Activated CD4-positive, alpha-beta T cell treated with anti-CD3 and anti-CD28 coated beads for 24 hours (primary cell): ENCODE data around the gene STMN3.

Experiments used
- DNase-seq, 2 donors: peaks; one replicate each; pipeline ENCODE4 v3.0.0-alpha.2; 2020; ENCODE audit warnings: low read depth in 2 of 2

The STMN3 gene

GRCh38 chr20:63692436-63693082 is 39.3 kb upstream of the STMN3 start:
- no peak for DNase-seq

DNA sequence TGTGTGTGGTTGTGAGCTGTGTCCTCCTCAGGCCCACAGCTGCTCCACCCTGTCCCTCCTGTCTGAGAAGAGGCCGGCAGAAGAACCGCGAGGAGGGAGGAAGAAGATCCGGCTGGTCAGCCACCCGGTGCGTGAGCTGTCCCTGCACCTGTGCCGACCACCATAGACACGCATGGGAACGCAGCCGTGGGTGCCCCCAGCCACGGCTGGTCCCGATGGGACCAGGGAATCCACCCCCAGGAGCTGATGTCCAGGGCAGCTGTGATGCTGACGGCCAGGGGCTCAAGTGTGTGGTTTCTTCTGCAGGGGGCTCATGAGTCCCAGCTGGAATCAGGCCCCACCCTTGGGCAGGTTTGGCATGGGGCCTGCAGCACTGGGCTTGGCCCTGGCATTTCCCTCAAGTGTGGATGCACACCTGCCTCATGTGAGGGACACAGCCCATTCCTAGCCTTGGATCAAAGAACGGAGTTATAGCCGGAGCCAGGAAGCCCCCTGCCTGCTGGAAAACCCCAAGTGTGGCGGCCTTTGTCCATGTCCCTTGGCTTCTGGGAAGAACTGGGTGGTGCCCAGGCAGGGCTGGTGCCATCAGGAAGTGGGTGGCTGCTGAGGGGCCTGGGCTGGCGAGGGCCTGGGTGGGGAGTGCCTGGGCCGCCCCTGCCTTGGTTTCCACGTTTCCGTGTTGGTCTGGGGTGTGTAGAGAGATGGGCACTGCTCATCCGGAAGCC is 38.6 kb upstream of the STMN3 start:
- DNase-seq = no peak

- DNase-seq = no peak
Observed at GRCh38 chr20:63690898-63691710, 37.9 kb upstream of the STMN3 start.

DNA sequence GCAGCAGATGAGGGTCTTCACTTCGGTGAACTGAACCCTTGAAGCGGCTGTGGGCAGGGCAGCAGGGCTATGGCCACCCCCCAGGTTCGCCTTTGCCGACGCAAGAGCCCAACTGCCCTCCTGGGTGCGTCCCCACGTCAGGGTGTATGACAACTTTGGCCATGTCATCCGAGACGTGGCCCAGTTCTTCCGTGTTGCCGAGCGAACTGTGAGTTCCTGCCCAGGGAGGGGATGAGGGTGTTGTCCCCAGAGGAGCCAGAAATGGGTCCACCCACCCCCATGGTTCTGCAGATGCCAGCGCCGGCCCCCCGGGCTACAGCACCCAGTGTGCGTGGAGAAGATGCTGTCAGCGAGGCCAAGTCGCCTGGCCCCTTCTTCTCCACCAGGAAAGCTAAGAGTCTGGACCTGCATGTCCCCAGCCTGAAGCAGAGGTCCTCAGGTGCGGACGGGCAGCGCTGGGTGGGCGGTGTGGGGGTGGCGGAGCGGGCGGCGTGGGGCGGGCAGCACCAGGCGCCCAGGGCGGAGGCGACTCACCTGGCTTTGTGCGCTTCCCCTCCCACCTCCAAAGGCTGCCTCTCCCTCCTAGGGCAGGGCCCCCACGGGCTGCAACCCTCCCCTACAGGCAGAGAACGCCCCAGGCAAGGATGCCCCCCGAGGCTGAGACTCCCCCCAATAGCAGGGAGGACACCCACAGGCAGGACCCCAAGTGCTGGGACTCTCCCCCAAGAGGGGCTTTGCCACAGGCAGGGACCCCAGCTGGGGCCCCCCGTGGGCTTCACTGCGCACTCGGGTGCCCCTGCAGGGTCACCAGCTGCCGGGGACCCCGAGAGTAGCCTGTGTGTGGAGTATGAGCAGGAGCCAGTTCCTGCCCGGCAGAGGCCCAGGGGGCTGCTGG is 37.0 kb upstream of the STMN3 start:
- DNase-seq = no peak

- no peak for DNase-seq
Observed at GRCh38 chr20:63689046-63690002, 36.1 kb upstream of the STMN3 start.

DNA sequence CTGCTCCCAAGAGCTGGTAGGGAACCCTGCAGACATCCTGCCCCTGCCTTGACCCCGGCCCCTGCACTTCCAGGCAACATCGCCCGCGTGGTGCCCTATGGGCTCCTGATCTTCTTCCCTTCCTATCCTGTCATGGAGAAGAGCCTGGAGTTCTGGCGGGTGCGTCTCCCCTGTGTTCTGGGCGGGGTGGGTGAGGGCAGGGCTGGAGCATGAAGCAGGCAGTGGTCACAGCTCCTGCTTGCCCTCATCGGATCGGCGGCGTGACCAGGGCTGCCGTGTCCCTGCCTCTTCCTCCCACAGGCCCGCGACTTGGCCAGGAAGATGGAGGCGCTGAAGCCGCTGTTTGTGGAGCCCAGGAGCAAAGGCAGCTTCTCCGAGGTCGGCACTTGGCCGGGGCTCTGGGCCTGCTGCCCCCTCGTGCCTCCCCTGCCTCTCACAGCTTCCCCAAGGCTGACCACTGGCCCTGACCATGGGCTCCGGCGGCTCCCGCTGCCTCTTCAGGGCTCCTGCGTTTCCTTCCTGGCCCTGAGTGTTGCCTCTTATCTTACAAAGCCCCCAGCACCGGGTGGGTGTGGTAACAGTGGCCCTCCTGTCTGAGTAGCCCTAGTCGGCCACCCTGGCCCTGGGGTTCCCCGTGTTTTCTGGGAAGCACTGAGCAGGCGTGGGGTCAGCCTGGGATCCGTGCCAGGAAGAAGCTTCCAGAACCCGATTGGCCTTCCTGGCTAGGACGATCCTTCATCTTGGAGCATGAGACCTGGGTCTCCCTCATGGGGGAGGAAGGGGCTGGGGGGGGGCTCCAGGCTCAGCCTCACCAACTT is 35.2 kb upstream of the STMN3 start:
- no peak for DNase-seq

DNA sequence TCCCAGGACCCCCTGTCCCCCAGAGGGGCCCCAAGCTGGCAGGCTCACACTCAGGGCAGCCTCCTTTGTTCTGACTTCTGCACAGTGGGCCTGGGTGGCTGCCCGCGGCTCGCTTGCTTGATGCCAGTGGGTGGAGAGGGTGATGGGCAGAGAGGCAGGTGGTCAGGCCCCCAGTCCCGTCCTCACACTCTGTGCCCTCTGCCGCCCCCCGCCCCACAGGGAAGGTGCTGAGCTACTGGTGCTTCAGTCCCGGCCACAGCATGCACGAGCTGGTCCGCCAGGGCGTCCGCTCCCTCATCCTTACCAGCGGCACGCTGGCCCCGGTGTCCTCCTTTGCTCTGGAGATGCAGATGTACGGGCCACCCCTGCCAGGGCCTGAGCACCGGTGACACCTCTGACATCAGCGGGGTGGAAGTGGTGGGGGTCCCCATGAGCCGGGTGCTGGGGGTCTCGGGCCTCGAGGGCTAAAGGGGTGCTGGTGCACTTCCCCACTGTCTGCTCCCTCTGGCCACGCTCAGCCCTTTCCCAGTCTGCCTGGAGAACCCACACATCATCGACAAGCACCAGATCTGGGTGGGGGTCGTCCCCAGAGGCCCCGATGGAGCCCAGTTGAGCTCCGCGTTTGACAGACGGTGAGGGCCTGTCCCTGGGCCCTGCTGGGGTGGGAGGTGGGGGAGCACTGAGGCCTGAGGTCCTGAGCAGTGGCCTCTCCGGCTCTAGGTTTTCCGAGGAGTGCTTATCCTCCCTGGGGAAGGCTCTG is 34.4 kb upstream of the STMN3 start:
- DNase-seq = no peak

GRCh38 chr20:63686492-63687321 is 33.5 kb upstream of the STMN3 start:
- peak in 1 of 2 donors; percentile 41 for DNase-seq

DNA sequence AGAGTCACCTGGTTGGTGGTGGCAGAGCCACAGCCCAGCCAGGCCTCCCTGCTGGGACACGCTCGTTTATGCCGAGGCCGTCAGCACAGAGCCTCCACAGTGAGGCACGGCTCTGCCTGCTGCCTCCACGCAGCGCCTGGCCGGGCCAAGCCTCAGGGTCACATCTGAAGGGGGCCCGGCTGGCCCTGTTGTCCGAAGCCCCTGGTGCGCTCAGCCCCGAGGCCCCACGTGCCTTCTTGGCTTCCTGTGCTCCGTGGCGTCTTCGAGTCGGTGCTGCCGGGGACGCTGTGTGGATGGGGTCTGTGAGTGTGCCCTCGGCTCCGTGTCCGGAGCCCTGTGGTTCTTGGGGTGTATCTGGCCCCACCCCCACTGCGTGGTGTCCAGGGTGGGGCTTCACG is 32.9 kb upstream of the STMN3 start:
- DNase-seq = no peak

- no peak for DNase-seq
Observed at GRCh38 chr20:63685269-63686026, 32.2 kb upstream of the STMN3 start.

- DNase-seq = no peak
Observed at GRCh38 chr20:63682384-63683139, 29.3 kb upstream of the STMN3 start.

- no peak for DNase-seq
Observed at GRCh38 chr20:63681609-63682142, 28.5 kb upstream of the STMN3 start.

DNA sequence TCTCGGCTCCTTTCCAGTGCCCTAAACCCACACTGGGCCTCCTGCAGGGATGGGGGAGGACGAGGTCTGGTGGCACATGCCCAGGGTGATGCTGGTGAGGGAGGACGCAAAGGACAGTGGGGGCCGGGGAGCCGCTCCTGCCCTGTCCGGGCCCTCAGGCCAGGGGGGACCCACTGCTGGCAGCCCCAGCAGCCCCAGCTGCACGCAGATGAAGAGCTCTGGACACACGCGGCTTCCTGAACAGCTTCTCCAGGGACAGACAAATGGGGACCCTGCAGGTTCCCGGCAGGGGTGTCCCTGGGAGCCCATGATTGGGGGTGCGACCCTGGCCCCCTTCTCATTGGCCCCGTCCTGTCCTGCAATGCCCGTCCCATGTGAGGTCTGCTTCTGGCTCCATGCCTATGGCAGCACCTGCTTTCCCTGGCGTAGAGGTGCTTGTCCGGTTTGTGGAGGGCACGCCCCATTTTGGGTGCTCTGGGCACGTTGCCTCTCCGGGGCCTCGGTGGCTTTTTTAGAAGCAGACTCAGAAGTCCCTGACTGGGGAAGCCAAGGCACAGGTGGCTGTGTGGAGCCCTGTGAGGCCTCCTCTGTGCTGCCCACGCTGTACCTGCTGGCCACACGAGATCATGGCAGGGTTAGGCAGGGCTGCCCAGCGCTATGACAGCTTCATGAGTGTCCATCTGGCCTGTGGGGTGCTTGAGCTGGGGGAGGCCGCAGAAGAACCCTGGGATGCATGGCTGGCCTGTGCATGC is 27.8 kb upstream of the STMN3 start:
- DNase-seq = no peak

DNA sequence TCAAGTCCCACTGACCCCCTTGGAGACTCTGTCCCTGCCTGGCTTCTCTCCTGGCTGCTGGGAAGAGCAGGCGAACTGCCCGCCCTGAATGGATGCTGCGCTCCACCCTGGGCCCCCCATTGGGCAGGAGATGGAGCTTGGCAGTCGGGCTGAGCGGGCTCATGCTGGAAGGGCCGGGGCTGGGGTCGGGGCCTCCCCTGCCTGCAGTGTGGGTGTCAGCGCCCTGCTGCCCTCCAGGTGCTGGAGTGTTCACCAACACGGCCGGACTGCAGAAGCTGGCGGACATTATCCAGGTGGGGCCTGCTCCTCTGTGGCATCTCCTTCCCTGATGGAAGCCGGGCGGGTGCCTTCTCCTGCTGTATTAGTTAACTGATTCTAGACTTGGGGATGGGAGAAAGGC is 27.2 kb upstream of the STMN3 start:
- DNase-seq = no peak

GRCh38 chr20:63679799-63680305 is 26.6 kb upstream of the STMN3 start:
- DNase-seq = no peak
